Measurements from ENCODE around the gene CSF3. TPM values are rescaled to one million over a fixed set of nuclear protein-coding genes. Genes with fewer than 3 reads are reported as not detected.
"Not testable (repeated sequence)": the region's sequence is repeated elsewhere in the genome, so short reads cannot be mapped to it uniquely, and the experiment has no call there.

The CSF3 gene
- total RNA-seq, 2 donors from 2014 or later: not detected

- H3K9me3 ChIP-seq (ENCODE audit: control insufficient read depth, low read length, poor library complexity, severe bottlenecking): no peaks in the 10 kb centered on the region
- H3K27me3 Mint-ChIP-seq: no peaks in the 10 kb centered on the region
- H3K4me1 Mint-ChIP-seq: peaks cover 17% of the 10 kb centered on the region
- H3K4me3 Mint-ChIP-seq: peak within 1 kb of the TSS; percentile 97
- ATAC-seq: peak; percentile 96
- peaks cover 3% of the 10 kb centered on the region for H3K36me3 Mint-ChIP-seq (ENCODE audit: low read depth)
- peak; percentile 89 to 96 (median 95) for DNase-seq
- H3K27ac Mint-ChIP-seq: peak within 1 kb of the TSS; percentile 98
Measured at GRCh38 chr17:39980351-39981206, 34.7 kb upstream of the CSF3 start, which contains the start of gene PSMD3. Gene PSMD3, plus strand, starts transcription at chr17:39980807. Its CDS starts 164 bp downstream, at chr17:39980971.

GRCh38 chr17:39981207-39981741, 34.0 kb upstream of the CSF3 start:
- Mint-ChIP-seq H3K27me3 (no peaks in the 10 kb centered on the region), H3K36me3 (ENCODE audit: low read depth) (peaks cover 3% of the 10 kb centered on the region), H3K4me1 (peaks cover 19% of the 10 kb centered on the region), H3K27ac (peak overlapping the region; percentile 98), H3K4me3 (peak overlapping the region; percentile 97)
- DNase-seq (no peak), ATAC-seq (no peak)
- H3K9me3 ChIP-seq (ENCODE audit: control insufficient read depth, low read length, poor library complexity, severe bottlenecking): no peaks in the 10 kb centered on the region

DNA sequence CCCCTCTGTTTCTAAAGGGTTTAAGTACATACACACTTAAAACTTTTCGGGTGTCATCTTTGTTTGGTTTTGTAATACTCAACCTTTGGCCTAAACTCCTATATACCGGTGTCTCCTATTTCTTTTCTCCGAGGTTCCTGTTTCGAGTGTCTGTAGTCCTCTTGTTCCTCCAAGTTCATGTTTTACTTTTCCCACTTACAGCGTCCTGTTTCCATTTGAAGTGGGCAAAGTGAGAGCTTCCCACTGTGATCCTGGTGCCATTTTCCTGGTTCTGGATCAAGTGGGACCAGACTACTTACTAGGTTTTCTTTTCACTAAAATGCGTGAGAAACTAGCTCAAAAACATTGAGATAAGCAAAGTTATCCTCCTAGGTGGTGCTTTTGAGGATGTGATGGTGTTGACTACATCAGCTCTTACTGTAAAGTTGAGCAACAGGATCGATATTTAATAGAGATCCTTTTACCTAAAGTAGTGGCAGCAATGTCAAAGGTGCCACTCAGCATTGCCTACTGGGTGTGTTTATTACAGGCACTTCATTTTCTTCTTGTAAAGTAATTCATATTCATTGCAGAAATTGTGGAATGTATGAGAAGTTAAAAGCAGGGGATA, 33.4 kb upstream of the CSF3 start:
- H3K4me1 Mint-ChIP-seq: peaks cover 19% of the 10 kb centered on the region
- ATAC-seq: no peak

GRCh38 chr17:39988206-39988810, 26.9 kb upstream of the CSF3 start:
- Mint-ChIP-seq H3K4me3 (no peak overlapping the region), H3K36me3 (ENCODE audit: low read depth) (peaks cover 15% of the 10 kb centered on the region), H3K27ac (no peak overlapping the region), H3K4me1 (peaks cover 16% of the 10 kb centered on the region), H3K27me3 (no peaks in the 10 kb centered on the region)
- ATAC-seq: no peak
- H3K9me3 ChIP-seq (ENCODE audit: control insufficient read depth, low read length, poor library complexity, severe bottlenecking): no peaks in the 10 kb centered on the region
- DNase-seq: no peak

More for the DNA sequence above, 33.4 kb upstream of the CSF3 start:
- H3K36me3 Mint-ChIP-seq (ENCODE audit: low read depth): peaks cover 3% of the 10 kb centered on the region
- DNase-seq: no peak
- H3K27ac Mint-ChIP-seq: peak overlapping the region; percentile 98
- H3K27me3 Mint-ChIP-seq: no peaks in the 10 kb centered on the region
- H3K9me3 ChIP-seq (ENCODE audit: control insufficient read depth, low read length, poor library complexity, severe bottlenecking): no peaks in the 10 kb centered on the region
- peak overlapping the region; percentile 97 for H3K4me3 Mint-ChIP-seq

DNA sequence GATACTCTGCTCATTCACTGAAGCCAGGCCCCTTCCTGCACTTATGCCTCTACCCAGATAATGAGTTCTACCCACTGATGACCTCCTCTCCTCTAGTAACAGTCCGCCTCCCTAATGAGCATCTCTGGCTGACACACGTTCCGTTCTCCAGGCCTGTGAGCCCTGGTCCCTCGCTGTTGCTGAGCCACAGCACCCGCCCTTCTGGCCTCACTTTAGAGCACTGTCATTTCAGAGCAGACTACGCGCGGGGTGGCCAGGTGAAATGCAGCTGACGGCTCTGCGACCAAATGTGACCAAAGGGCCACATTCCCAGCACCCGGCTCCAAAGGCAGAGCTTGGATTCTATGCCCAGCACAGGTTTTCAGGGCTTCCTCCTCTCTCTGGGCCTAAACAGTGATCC, 20.8 kb upstream of the CSF3 start:
- no peak for DNase-seq
- no peak overlapping the region for H3K4me3 Mint-ChIP-seq
- ATAC-seq: no peak
- peaks cover 12% of the 10 kb centered on the region for H3K4me1 Mint-ChIP-seq
- H3K27ac Mint-ChIP-seq: no peak overlapping the region
- H3K27me3 Mint-ChIP-seq: no peaks in the 10 kb centered on the region
- peaks cover 28% of the 10 kb centered on the region for H3K36me3 Mint-ChIP-seq (ENCODE audit: low read depth)
- H3K9me3 ChIP-seq (ENCODE audit: control insufficient read depth, low read length, poor library complexity, severe bottlenecking): no peaks in the 10 kb centered on the region

GRCh38 chr17:39995438-39995837, 19.8 kb upstream of the CSF3 start:
- Mint-ChIP-seq H3K27ac (no peak overlapping the region), H3K36me3 (ENCODE audit: low read depth) (peaks cover 28% of the 10 kb centered on the region), H3K4me1 (peaks cover 12% of the 10 kb centered on the region), H3K4me3 (no peak overlapping the region), H3K27me3 (no peaks in the 10 kb centered on the region)
- DNase-seq (no peak), ATAC-seq (no peak)
- H3K9me3 ChIP-seq (ENCODE audit: control insufficient read depth, low read length, poor library complexity, severe bottlenecking): no peaks in the 10 kb centered on the region

DNA sequence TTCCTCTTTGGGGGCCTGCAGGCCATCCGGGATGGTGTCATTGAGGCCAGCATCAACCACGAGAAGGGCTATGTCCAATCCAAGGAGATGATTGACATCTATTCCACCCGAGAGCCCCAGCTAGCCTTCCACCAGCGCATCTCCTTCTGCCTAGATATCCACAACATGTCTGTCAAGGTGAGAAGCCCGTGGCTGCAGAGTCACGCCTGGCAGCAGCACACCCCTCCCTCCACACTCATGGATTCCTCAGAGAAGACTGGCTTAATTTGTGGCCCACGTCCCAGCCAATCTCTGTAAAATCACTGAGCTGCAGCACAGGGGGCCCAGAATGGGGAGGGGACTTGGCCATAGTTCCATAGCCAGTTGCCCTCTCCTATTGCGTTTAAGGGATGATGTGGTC, 19.1 kb upstream of the CSF3 start:
- Mint-ChIP-seq H3K27ac (no peak overlapping the region), H3K27me3 (no peaks in the 10 kb centered on the region), H3K4me3 (no peak overlapping the region), H3K36me3 (ENCODE audit: low read depth) (peaks cover 28% of the 10 kb centered on the region), H3K4me1 (peaks cover 12% of the 10 kb centered on the region)
- DNase-seq (no peak), ATAC-seq (no peak)
- H3K9me3 ChIP-seq (ENCODE audit: control insufficient read depth, low read length, poor library complexity, severe bottlenecking): no peaks in the 10 kb centered on the region

DNA sequence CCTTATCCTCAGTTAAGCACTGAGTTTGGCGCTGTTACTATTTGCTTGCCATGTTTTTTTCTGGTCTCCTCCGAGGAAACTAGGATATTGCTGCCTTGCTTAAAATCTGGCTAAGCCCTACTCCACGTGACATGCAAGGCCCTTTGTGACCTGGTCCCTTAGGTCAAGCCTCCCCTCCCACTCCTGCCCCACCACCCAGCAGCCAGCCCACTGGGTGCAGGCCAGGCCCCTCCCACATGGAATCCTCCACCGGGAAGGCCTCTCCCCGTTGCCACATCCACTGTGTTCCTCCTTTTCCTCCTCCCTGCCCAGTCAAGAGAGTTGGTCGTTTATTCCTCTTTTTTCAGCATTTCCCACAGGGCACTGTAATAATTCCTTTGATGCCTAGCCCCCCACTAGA, 18.4 kb upstream of the CSF3 start:
- Mint-ChIP-seq H3K27ac (peak overlapping the region; percentile 61), H3K27me3 (no peaks in the 10 kb centered on the region), H3K4me3 (no peak overlapping the region), H3K36me3 (ENCODE audit: low read depth) (peaks cover 28% of the 10 kb centered on the region), H3K4me1 (peaks cover 12% of the 10 kb centered on the region)
- H3K9me3 ChIP-seq (ENCODE audit: control insufficient read depth, low read length, poor library complexity, severe bottlenecking): no peaks in the 10 kb centered on the region
- ATAC-seq (no peak), DNase-seq (no peak)

GRCh38 chr17:39997543-39997942, 17.7 kb upstream of the CSF3 start:
- DNase-seq (no peak), ATAC-seq (no peak)
- Mint-ChIP-seq H3K36me3 (ENCODE audit: low read depth) (peaks cover 27% of the 10 kb centered on the region), H3K27ac (peak overlapping the region; percentile 61), H3K27me3 (no peaks in the 10 kb centered on the region), H3K4me1 (peaks cover 12% of the 10 kb centered on the region), H3K4me3 (no peak overlapping the region)
- no peaks in the 10 kb centered on the region for H3K9me3 ChIP-seq (ENCODE audit: control insufficient read depth, low read length, poor library complexity, severe bottlenecking)

GRCh38 chr17:39999067-39999466, 16.2 kb upstream of the CSF3 start:
- peak overlapping the region; percentile 86 for H3K27ac Mint-ChIP-seq
- DNase-seq (no peak), ATAC-seq (no peak)
- no peak overlapping the region for H3K4me3 Mint-ChIP-seq
- peaks cover 5% of the 10 kb centered on the region for H3K4me1 Mint-ChIP-seq
- peaks cover 16% of the 10 kb centered on the region for H3K36me3 Mint-ChIP-seq (ENCODE audit: low read depth)
- H3K27me3 Mint-ChIP-seq: no peaks in the 10 kb centered on the region
- H3K9me3 ChIP-seq (ENCODE audit: control insufficient read depth, low read length, poor library complexity, severe bottlenecking): no peaks in the 10 kb centered on the region

DNA sequence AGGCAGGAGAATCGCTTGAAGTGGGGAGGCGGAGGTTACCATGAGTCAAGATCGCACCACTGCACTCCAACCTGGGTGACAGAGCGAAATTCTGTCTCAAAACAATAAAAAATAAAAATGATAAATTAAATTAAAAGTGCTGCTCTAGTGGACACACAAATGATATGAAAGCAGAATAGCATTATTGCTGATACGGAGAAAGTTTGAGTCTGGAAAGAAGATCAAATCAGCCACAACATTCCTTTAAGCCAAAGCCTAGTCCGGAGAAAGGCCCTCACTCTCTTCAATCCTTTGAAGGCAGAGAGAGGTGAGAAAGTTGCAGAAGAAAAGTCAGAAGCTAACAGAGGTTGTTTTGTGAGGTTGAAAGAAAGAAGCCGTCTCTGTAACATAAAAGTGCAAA, 15.1 kb upstream of the CSF3 start:
- ATAC-seq: no peak
- Mint-ChIP-seq H3K4me1 (peaks cover 5% of the 10 kb centered on the region), H3K27ac (peak overlapping the region; percentile 86), H3K27me3 (no peaks in the 10 kb centered on the region), H3K36me3 (ENCODE audit: low read depth) (peaks cover 6% of the 10 kb centered on the region), H3K4me3 (no peak overlapping the region)
- no peaks in the 10 kb centered on the region for H3K9me3 ChIP-seq (ENCODE audit: control insufficient read depth, low read length, poor library complexity, severe bottlenecking)
- no peak for DNase-seq

DNA sequence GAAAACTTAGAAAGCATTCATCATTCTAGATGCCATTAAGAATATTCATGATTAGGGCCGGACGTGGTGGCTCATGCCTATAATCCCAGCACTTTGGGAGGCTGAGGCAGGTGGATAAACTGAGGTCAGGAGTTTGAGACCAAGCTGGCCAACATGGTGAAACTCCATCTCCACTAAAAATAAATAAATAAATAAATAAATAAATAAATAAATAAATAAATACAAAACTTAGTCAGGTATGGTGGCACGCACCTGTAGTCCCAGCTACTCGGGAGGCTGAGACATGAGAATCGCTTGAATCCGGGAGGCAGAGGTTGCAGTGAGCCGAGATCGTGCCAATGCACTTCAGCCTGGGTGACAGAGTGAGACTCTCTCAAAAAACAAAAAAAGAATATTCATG, 13.9 kb upstream of the CSF3 start:
- not testable (repeated sequence) for H3K9me3 ChIP-seq (ENCODE audit: control insufficient read depth, low read length, poor library complexity, severe bottlenecking); H3K4me1 Mint-ChIP-seq; DNase-seq; H3K27me3 Mint-ChIP-seq; H3K4me3 Mint-ChIP-seq; ATAC-seq; H3K36me3 Mint-ChIP-seq (ENCODE audit: low read depth); H3K27ac Mint-ChIP-seq

DNA sequence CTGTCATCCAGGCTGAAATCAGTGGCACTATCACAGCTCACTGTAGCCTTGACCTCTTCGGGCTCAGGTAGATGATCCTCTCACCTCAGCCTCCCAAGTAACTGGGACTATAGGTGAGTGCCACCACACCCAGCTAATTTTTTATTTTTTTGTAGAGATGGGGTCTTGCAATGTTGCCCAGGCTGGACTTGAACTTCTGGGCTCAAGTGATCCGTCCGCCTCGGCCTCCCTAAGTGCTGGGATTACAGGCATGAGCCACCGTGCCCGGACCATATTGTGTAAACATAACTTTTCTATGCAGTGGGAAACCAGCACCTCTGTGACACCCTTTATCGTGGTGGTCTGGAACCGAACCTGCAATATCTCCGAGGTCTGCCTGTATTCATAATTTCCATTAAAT, 11.2 kb upstream of the CSF3 start:
- Mint-ChIP-seq H3K27me3 (no peaks in the 10 kb centered on the region), H3K27ac (no peak overlapping the region), H3K4me1 (peaks cover 2% of the 10 kb centered on the region), H3K4me3 (no peak overlapping the region), H3K36me3 (ENCODE audit: low read depth) (no peaks in the 10 kb centered on the region)
- H3K9me3 ChIP-seq (ENCODE audit: control insufficient read depth, low read length, poor library complexity, severe bottlenecking): no peaks in the 10 kb centered on the region
- ATAC-seq: no peak
- DNase-seq: no peak
